Neural cell (in vitro differentiated cells): Measurements from ENCODE around the gene CTNNA2. TPM values are rescaled to one million over a fixed set of nuclear protein-coding genes. Genes with fewer than 3 reads are reported as not detected.

Experiments used
- H2AFZ ChIP-seq: fragments of 200-600, 300-800 bp; sonication (generic), shearing (Covaris generic); 2 replicates; pipeline ENCODE4 v1.6.0; 2014; ENCODE audit warnings: low read depth, mild to moderate bottlenecking, antibody characterized with exemption, low read length, moderate library complexity
- H3F3A ChIP-seq: fragments of 200-600 bp; shearing (Covaris generic); 2 replicates; pipeline ENCODE4 v1.6.1; 2016; ENCODE audit warnings: mild to moderate bottlenecking, moderate library complexity, mixed read lengths, antibody characterized with exemption, low read length; ENCODE audit not compliant: insufficient read depth, poor library complexity, severe bottlenecking
- H3K27ac ChIP-seq: fragments of 200-600, 300-800 bp; sonication (generic), shearing (Covaris generic); 2 replicates; pipeline ENCODE4 v1.5.1; 2014; ENCODE audit warnings: mild to moderate bottlenecking, low read length, moderate library complexity
- H3K27me3 ChIP-seq: fragments of 300-800, 200-600 bp; sonication (generic), shearing (Covaris generic); 2 replicates; pipeline ENCODE4 v1.6.0; 2014; ENCODE audit warnings: mild to moderate bottlenecking, low read depth, low read length, moderate library complexity; ENCODE audit not compliant: insufficient read depth
- H3K36me3 ChIP-seq: fragments of 300-800, 200-600 bp; sonication (generic), shearing (Covaris generic); 2 replicates; pipeline ENCODE4 v1.5.1; 2014; ENCODE audit warnings: mild to moderate bottlenecking, antibody characterized with exemption, low read length, moderate library complexity; ENCODE audit not compliant: insufficient read depth
- H3K4me2 ChIP-seq: fragments of 300-800, 200-600 bp; sonication (generic), shearing (Covaris generic); 2 replicates; pipeline ENCODE4 v1.6.0; 2014; ENCODE audit warnings: mild to moderate bottlenecking, low read length
- H3K4me3 ChIP-seq: fragments of 300-800, 200-600 bp; sonication (generic), shearing (Covaris generic); 2 replicates; pipeline ENCODE4 v1.5.1; 2014; ENCODE audit warnings: mild to moderate bottlenecking, low read length, moderate library complexity
- H3K79me2 ChIP-seq: fragments of 200-600 bp; shearing (Covaris generic); replicated peaks from 2 replicates; pipeline ENCODE4 v1.6.0; 2014; ENCODE audit warnings: mild to moderate bottlenecking, low read length, moderate library complexity; ENCODE audit not compliant: insufficient read depth
- H3K9ac ChIP-seq: fragments of 300-800, 200-600 bp; sonication (generic), shearing (Covaris generic); 2 replicates; pipeline ENCODE4 v1.6.1; 2016; ENCODE audit warnings: mild to moderate bottlenecking, low read length, mixed read lengths
- H3K9me2 ChIP-seq: fragments of 200-600 bp; shearing (Covaris generic); 2 replicates; pipeline ENCODE4 v1.6.1; 2016; ENCODE audit warnings: mild to moderate bottlenecking, low read length, mixed read lengths; ENCODE audit not compliant: insufficient read depth
- H3K9me3 ChIP-seq: fragments of 200-600, 300-800 bp; sonication (generic), shearing (Covaris generic); 2 replicates; pipeline ENCODE4 v1.6.1; 2016; ENCODE audit warnings: mild to moderate bottlenecking, mixed run types, low read length, moderate library complexity, mixed read lengths
- H4K20me1 ChIP-seq: fragments of 200-600 bp; shearing (Covaris generic); 2 replicates; pipeline ENCODE4 v1.6.1; 2016; ENCODE audit warnings: mild to moderate bottlenecking, mixed run types; ENCODE audit not compliant: insufficient read depth
- EP300 ChIP-seq: fragments of 450-650 bp; conservative IDR thresholded peaks from 2 replicates; pipeline ENCODE4 v1.6.1; 2014; ENCODE audit warnings: antibody characterized with exemption, mild to moderate bottlenecking, moderate library complexity; ENCODE audit not compliant: poor library complexity, severe bottlenecking
- EZH2 ChIP-seq: fragments of 200-600, 300-800 bp; shearing (Covaris generic), sonication (generic); IDR thresholded peaks from 2 replicates; pipeline ENCODE4 v1.6.1; 2014; ENCODE audit warnings: antibody characterized with exemption, low read length, borderline replicate concordance, mild to moderate bottlenecking; ENCODE audit not compliant: insufficient read depth, poor library complexity, severe bottlenecking
- MXI1 ChIP-seq: fragments of 450-650 bp; conservative IDR thresholded peaks from 2 replicates; pipeline ENCODE4 v1.6.1; 2014; ENCODE audit warnings: antibody characterized with exemption, mild to moderate bottlenecking; ENCODE audit not compliant: poor library complexity, severe bottlenecking
- POLR2AphosphoS5 ChIP-seq: IDR thresholded peaks from 2 replicates; pipeline ENCODE4 v1.6.1; 2012
- RAD21 ChIP-seq: fragments of 450-650 bp; conservative IDR thresholded peaks from 2 replicates; pipeline ENCODE4 v1.6.1; 2014; ENCODE audit warnings: antibody characterized with exemption, mild to moderate bottlenecking, moderate library complexity
- SMC3 ChIP-seq: fragments of 450-650 bp; conservative IDR thresholded peaks from 2 replicates; pipeline ENCODE4 v1.6.1; 2014; ENCODE audit warnings: antibody characterized with exemption, mild to moderate bottlenecking, moderate library complexity; ENCODE audit not compliant: poor library complexity
- TAF1 ChIP-seq: IDR thresholded peaks from 2 replicates; pipeline ENCODE4 v1.6.1; 2012; ENCODE audit warnings: low read depth
- polyA plus RNA-seq: library from polyadenylated mRNA; depleted of rRNA; stranded (reverse); fragments of >200 nt; gene quantifications from 2 replicates; pipeline ENCODE4 v1.2.3, GENCODE V29; 2014
- TF ChIP-seq, protein P1 (sequence below): IDR thresholded peaks from 2 replicates; pipeline ENCODE4 v1.6.1; 2012; ENCODE audit warnings: borderline replicate concordance
- TF ChIP-seq, protein P2 (sequence below): fragments of 450-650 bp; IDR thresholded peaks from 2 replicates; pipeline ENCODE4 v1.5.1; 2014; ENCODE audit warnings: antibody characterized with exemption, mild to moderate bottlenecking, moderate library complexity; ENCODE audit not compliant: poor library complexity, severe bottlenecking

The CTNNA2 gene
- polyA plus RNA-seq, 1 donor from 2014 or later, result 194 TPM

DNA sequence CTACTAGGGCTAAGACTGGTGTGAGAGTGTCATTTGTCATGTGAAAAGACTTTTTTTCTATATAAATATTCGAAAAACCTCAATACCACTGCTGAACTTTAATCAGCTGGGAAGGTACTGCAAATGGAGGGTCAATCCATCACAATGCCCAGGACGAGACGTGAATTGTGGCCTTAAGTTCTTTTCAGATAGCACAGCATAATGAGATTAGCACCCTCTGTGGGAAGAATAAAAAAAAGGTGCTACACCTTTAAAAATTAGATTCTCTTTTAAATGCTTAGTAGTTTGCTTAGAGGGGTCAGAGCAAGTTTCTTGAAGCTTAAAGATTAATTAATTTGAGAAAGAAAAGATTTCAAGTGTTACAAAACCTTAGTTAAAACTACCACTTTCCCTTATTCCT is 786.1 kb downstream of the CTNNA2 start:
- no peak overlapping the region for H3K4me2 ChIP-seq
- H3K9me2 ChIP-seq, result no peaks in the 10 kb centered on the region
- no peak overlapping the region for H3K4me3 ChIP-seq

GRCh38 chr2:80299661-80300060 is 786.8 kb downstream of the CTNNA2 start:
- no peak overlapping the region for H3K27ac ChIP-seq
- H3F3A ChIP-seq, result no peaks in the 10 kb centered on the region
- H3K4me3 ChIP-seq, result no peak overlapping the region
- no peak overlapping the region for H3K4me2 ChIP-seq
- peaks cover 43% of the 10 kb centered on the region for H3K27me3 ChIP-seq
- no peaks in the 10 kb centered on the region for H3K79me2 ChIP-seq
- no peak overlapping the region for H3K9ac ChIP-seq
- no peaks in the 10 kb centered on the region for H3K36me3 ChIP-seq
- H3K9me3 ChIP-seq, result no peaks in the 10 kb centered on the region
- H3K9me2 ChIP-seq, result no peaks in the 10 kb centered on the region
- TF ChIP-seq RAD21 (no peak), SMC3 (no peak), MXI1 (no peak), EZH2 (no peak), TAF1 (no peak), EP300 (no peak), POLR2AphosphoS5 (no peak)
- TF ChIP-seq, protein P1, sequence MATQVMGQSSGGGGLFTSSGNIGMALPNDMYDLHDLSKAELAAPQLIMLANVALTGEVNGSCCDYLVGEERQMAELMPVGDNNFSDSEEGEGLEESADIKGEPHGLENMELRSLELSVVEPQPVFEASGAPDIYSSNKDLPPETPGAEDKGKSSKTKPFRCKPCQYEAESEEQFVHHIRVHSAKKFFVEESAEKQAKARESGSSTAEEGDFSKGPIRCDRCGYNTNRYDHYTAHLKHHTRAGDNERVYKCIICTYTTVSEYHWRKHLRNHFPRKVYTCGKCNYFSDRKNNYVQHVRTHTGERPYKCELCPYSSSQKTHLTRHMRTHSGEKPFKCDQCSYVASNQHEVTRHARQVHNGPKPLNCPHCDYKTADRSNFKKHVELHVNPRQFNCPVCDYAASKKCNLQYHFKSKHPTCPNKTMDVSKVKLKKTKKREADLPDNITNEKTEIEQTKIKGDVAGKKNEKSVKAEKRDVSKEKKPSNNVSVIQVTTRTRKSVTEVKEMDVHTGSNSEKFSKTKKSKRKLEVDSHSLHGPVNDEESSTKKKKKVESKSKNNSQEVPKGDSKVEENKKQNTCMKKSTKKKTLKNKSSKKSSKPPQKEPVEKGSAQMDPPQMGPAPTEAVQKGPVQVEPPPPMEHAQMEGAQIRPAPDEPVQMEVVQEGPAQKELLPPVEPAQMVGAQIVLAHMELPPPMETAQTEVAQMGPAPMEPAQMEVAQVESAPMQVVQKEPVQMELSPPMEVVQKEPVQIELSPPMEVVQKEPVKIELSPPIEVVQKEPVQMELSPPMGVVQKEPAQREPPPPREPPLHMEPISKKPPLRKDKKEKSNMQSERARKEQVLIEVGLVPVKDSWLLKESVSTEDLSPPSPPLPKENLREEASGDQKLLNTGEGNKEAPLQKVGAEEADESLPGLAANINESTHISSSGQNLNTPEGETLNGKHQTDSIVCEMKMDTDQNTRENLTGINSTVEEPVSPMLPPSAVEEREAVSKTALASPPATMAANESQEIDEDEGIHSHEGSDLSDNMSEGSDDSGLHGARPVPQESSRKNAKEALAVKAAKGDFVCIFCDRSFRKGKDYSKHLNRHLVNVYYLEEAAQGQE, result no peak
- TF ChIP-seq, protein P2, sequence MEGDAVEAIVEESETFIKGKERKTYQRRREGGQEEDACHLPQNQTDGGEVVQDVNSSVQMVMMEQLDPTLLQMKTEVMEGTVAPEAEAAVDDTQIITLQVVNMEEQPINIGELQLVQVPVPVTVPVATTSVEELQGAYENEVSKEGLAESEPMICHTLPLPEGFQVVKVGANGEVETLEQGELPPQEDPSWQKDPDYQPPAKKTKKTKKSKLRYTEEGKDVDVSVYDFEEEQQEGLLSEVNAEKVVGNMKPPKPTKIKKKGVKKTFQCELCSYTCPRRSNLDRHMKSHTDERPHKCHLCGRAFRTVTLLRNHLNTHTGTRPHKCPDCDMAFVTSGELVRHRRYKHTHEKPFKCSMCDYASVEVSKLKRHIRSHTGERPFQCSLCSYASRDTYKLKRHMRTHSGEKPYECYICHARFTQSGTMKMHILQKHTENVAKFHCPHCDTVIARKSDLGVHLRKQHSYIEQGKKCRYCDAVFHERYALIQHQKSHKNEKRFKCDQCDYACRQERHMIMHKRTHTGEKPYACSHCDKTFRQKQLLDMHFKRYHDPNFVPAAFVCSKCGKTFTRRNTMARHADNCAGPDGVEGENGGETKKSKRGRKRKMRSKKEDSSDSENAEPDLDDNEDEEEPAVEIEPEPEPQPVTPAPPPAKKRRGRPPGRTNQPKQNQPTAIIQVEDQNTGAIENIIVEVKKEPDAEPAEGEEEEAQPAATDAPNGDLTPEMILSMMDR, result no peak
- H2AFZ ChIP-seq, result no peak overlapping the region
- no peaks in the 10 kb centered on the region for H4K20me1 ChIP-seq

More for the DNA sequence above, 786.1 kb downstream of the CTNNA2 start:
- Histone ChIP-seq H3F3A (no peaks in the 10 kb centered on the region), H3K27me3 (peaks cover 40% of the 10 kb centered on the region), H3K27ac (no peak overlapping the region), H3K9me3 (no peaks in the 10 kb centered on the region), H2AFZ (no peak overlapping the region), H3K9ac (no peak overlapping the region), H3K36me3 (no peaks in the 10 kb centered on the region), H4K20me1 (no peaks in the 10 kb centered on the region), H3K79me2 (no peaks in the 10 kb centered on the region)
- TF ChIP-seq MXI1, result no peak
- TF ChIP-seq, protein P2, result no peak
- TF ChIP-seq RAD21, result no peak
- TF ChIP-seq, protein P1, result no peak
- no peak for TF ChIP-seq EP300
- TF ChIP-seq POLR2AphosphoS5, result no peak
- no peak for TF ChIP-seq SMC3
- TF ChIP-seq TAF1, result no peak
- TF ChIP-seq EZH2, result no peak
